ENCODE measurements around the gene FAM228B.

- TF ChIP-seq CTCF (IDR thresholded peaks at IDR 0.05) (no peak), POLR2A (IDR thresholded peaks at IDR 0.05) (no peak), POLR2AphosphoS5 (IDR thresholded peaks at IDR 0.05) (no peak), EP300 (IDR thresholded peaks at IDR 0.05) (no peak)
Measured at GRCh38 chr2:24204505-24204904, 81.2 kb downstream of the FAM228B start.
